C4-2B (cell line): Measurements from ENCODE around the gene CDKN1B.

ENCODE experiments used
- H3K27ac ChIP-seq: fragments of 450-650 bp; 2 replicates; pipeline ENCODE4 v1.5.1; 2017
- CTCF ChIP-seq: fragments of 450-650 bp; conservative IDR thresholded peaks from 2 replicates; pipeline ENCODE4 v1.5.1; 2017; ENCODE audit warnings: mild to moderate bottlenecking
- ZFX ChIP-seq: fragments of 450-650 bp; IDR thresholded peaks from 2 replicates; pipeline ENCODE4 v1.6.1; 2017

The CDKN1B gene

GRCh38 chr12:12721814-12722434, 4.8 kb downstream of the CDKN1B start:
- TF ChIP-seq ZFX (no peak), CTCF (no peak)
- no peak overlapping the region for H3K27ac ChIP-seq

GRCh38 chr12:12722435-12723148, 5.4 kb downstream of the CDKN1B start:
- TF ChIP-seq CTCF (no peak), ZFX (no peak)
- no peak overlapping the region for H3K27ac ChIP-seq

- TF ChIP-seq ZFX, result no peak
- no peak for TF ChIP-seq CTCF
- H3K27ac ChIP-seq, result peak overlapping the region; percentile 99
Observed at GRCh38 chr12:12723149-12723680, 6.0 kb downstream of the CDKN1B start.

GRCh38 chr12:12723681-12724420, 6.7 kb downstream of the CDKN1B start:
- peak overlapping the region; percentile 99 for H3K27ac ChIP-seq
- TF ChIP-seq ZFX (no peak), CTCF (no peak)

- H3K27ac ChIP-seq, result peak overlapping the region; percentile 99
- TF ChIP-seq CTCF, result no peak
- no peak for TF ChIP-seq ZFX
Observed at GRCh38 chr12:12724421-12725085, 7.4 kb downstream of the CDKN1B start.

GRCh38 chr12:12725086-12725955, 8.2 kb downstream of the CDKN1B start:
- TF ChIP-seq ZFX (peak; percentile 49), CTCF (no peak)
- peak overlapping the region; percentile 99 for H3K27ac ChIP-seq
